SU-DHL-6 (cell line): Measurements from ENCODE around the gene DNMBP.

Experiments
- H2AFZ ChIP-seq: fragments of 200-600 bp; sonication (generic); 2 replicates; pipeline ENCODE4 v1.6.1; 2014; ENCODE audit warnings: low read depth, mild to moderate bottlenecking, moderate library complexity, mixed read lengths, antibody characterized with exemption, low read length; ENCODE audit not compliant: severe bottlenecking
- H3F3A ChIP-seq: fragments of 200-600 bp; shearing (Covaris generic); 2 replicates; pipeline ENCODE4 v1.6.0; 2016; ENCODE audit warnings: antibody characterized with exemption, mild to moderate bottlenecking; ENCODE audit not compliant: insufficient read depth
- H3K27ac ChIP-seq: fragments of 200-600 bp; sonication (generic); 2 replicates; pipeline ENCODE4 v1.5.1; 2016; ENCODE audit warnings: low read depth, mild to moderate bottlenecking, low read length, moderate library complexity, mixed read lengths
- H3K27me3 ChIP-seq: fragments of 200-600 bp; sonication (generic), shearing (Covaris generic); 2 replicates; pipeline ENCODE4 v1.6.0; 2014; ENCODE audit warnings: mild to moderate bottlenecking, low read length
- H3K36me3 ChIP-seq: fragments of 200-600 bp; sonication (generic); 2 replicates; pipeline ENCODE4 v1.6.1; 2014; ENCODE audit warnings: mild to moderate bottlenecking, low read length, mixed read lengths
- H3K4me2 ChIP-seq: fragments of 300-600, 200-600 bp; shearing (Covaris generic), sonication (generic); 2 replicates; pipeline ENCODE4 v1.6.0; 2014; ENCODE audit warnings: low read length, low read depth, mild to moderate bottlenecking; ENCODE audit not compliant: poor library complexity, severe bottlenecking
- H3K4me3 ChIP-seq: fragments of 200-600 bp; sonication (generic); 2 replicates; pipeline ENCODE4 v1.5.1; 2014; ENCODE audit warnings: antibody characterized with exemption, low read length, mild to moderate bottlenecking, mixed read lengths; ENCODE audit not compliant: insufficient read depth, poor library complexity, severe bottlenecking
- H3K79me2 ChIP-seq: fragments of 200-600 bp; sonication (generic); 2 replicates; pipeline ENCODE4 v1.6.1; 2014; ENCODE audit warnings: mild to moderate bottlenecking, low read length, moderate library complexity; ENCODE audit not compliant: insufficient read depth
- H3K9ac ChIP-seq: fragments of 200-600 bp; sonication (generic); 2 replicates; pipeline ENCODE4 v1.7.0; 2014; ENCODE audit warnings: mild to moderate bottlenecking, low read length
- H3K9me2 ChIP-seq: fragments of 200-600 bp; sonication (generic); replicated peaks from 2 replicates; pipeline ENCODE4 v1.6.1; 2014; ENCODE audit warnings: low read length; ENCODE audit not compliant: insufficient read depth
- H3K9me3 ChIP-seq: fragments of 200-600 bp; sonication (generic); 2 replicates; pipeline ENCODE4 v1.6.1; 2014; ENCODE audit warnings: low read length, mixed read lengths; ENCODE audit not compliant: insufficient read depth
- H4K20me1 ChIP-seq: fragments of 200-600 bp; sonication (generic); 2 replicates; pipeline ENCODE4 v1.6.1; 2014; ENCODE audit warnings: low read depth, mild to moderate bottlenecking, antibody characterized with exemption, low read length, moderate library complexity, mixed read lengths
- EZH2phosphoT487 ChIP-seq: fragments of 200-600 bp; sonication (generic), shearing (Covaris generic); conservative IDR thresholded peaks from 2 replicates; pipeline ENCODE4 v1.6.1; 2018; ENCODE audit warnings: mild to moderate bottlenecking, antibody characterized with exemption, low read length, moderate library complexity, mixed read lengths
- TF ChIP-seq, protein P1 (sequence below): fragments of 200-600 bp; sonication (generic); IDR thresholded peaks from one replicate; pipeline ENCODE4 v1.5.1; 2017; ENCODE audit warnings: antibody characterized with exemption, mild to moderate bottlenecking, low read length, moderate library complexity; ENCODE audit not compliant: insufficient read depth, poor library complexity, severe bottlenecking

DNMBP gene

GRCh38 chr10:100025576-100025975 lies 15.8 kb upstream of the DNMBP start:
- H3K4me3 ChIP-seq = no peak overlapping the region
- H4K20me1 ChIP-seq = no peaks in the 10 kb centered on the region
- TF ChIP-seq, protein P1, sequence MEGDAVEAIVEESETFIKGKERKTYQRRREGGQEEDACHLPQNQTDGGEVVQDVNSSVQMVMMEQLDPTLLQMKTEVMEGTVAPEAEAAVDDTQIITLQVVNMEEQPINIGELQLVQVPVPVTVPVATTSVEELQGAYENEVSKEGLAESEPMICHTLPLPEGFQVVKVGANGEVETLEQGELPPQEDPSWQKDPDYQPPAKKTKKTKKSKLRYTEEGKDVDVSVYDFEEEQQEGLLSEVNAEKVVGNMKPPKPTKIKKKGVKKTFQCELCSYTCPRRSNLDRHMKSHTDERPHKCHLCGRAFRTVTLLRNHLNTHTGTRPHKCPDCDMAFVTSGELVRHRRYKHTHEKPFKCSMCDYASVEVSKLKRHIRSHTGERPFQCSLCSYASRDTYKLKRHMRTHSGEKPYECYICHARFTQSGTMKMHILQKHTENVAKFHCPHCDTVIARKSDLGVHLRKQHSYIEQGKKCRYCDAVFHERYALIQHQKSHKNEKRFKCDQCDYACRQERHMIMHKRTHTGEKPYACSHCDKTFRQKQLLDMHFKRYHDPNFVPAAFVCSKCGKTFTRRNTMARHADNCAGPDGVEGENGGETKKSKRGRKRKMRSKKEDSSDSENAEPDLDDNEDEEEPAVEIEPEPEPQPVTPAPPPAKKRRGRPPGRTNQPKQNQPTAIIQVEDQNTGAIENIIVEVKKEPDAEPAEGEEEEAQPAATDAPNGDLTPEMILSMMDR = no peak
- TF ChIP-seq EZH2phosphoT487 = no peak
- H3K36me3 ChIP-seq = no peaks in the 10 kb centered on the region
- no peaks in the 10 kb centered on the region for H3F3A ChIP-seq
- H2AFZ ChIP-seq = no peak overlapping the region
- H3K4me2 ChIP-seq = no peak overlapping the region
- H3K9me3 ChIP-seq = peaks cover 12% of the 10 kb centered on the region; the same call in 1 of the 2 replicates
- H3K27ac ChIP-seq = no peak overlapping the region
- no peaks in the 10 kb centered on the region for H3K79me2 ChIP-seq
- H3K9ac ChIP-seq = no peak overlapping the region
- no peaks in the 10 kb centered on the region for H3K9me2 ChIP-seq
- H3K27me3 ChIP-seq = no peaks in the 10 kb centered on the region

DNA sequence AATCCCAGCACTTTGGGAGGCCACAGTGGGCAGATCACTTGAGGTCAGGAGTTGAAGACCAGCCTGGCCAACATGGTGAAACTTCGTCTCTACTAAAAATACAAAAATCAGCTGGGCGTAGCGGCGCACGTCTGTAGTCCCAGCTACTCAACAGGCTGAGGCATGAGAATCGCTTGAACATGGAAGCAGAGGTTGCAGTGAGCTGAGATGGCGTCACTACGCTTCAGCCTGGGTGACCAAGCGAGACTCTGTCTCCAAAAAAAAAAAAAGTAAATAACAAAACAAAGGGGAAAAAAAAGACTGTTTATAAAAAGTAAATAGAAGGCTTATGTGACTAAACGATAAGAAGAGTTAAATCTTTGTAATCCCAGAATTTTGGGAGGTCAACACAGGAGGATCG lies 15.0 kb upstream of the DNMBP start:
- H3K4me2 ChIP-seq = no peak overlapping the region
- no peak overlapping the region for H3K27ac ChIP-seq
- no peaks in the 10 kb centered on the region for H4K20me1 ChIP-seq
- H3K79me2 ChIP-seq = no peaks in the 10 kb centered on the region
- no peaks in the 10 kb centered on the region for H3K36me3 ChIP-seq
- no peak overlapping the region for H2AFZ ChIP-seq
- H3K9ac ChIP-seq = no peak overlapping the region
- H3F3A ChIP-seq = no peaks in the 10 kb centered on the region
- no peaks in the 10 kb centered on the region for H3K27me3 ChIP-seq
- TF ChIP-seq EZH2phosphoT487 = no peak
- TF ChIP-seq, protein P1 = no peak
- no peak overlapping the region for H3K4me3 ChIP-seq
- peaks cover 12% of the 10 kb centered on the region; the same call in 1 of the 2 replicates for H3K9me3 ChIP-seq
- no peaks in the 10 kb centered on the region for H3K9me2 ChIP-seq

- TF ChIP-seq, protein P1 = no peak
- no peak for TF ChIP-seq EZH2phosphoT487
- no peaks in the 10 kb centered on the region for H4K20me1 ChIP-seq
- H3K27me3 ChIP-seq = no peaks in the 10 kb centered on the region
- no peaks in the 10 kb centered on the region for H3F3A ChIP-seq
- no peaks in the 10 kb centered on the region for H3K79me2 ChIP-seq
- no peak overlapping the region for H3K27ac ChIP-seq
- H3K4me3 ChIP-seq = no peak overlapping the region
- H3K9me3 ChIP-seq = no peaks in the 10 kb centered on the region
- H3K4me2 ChIP-seq = no peak overlapping the region
- no peak overlapping the region for H2AFZ ChIP-seq
- H3K36me3 ChIP-seq = no peaks in the 10 kb centered on the region
- H3K9ac ChIP-seq = no peak overlapping the region
- no peaks in the 10 kb centered on the region for H3K9me2 ChIP-seq
Observed at GRCh38 chr10:100022403-100022802, 12.7 kb upstream of the DNMBP start.

- no peaks in the 10 kb centered on the region for H4K20me1 ChIP-seq
- H3K27ac ChIP-seq = peak overlapping the region; percentile 33
- no peak overlapping the region for H2AFZ ChIP-seq
- no peaks in the 10 kb centered on the region for H3K36me3 ChIP-seq
- no peak overlapping the region for H3K9ac ChIP-seq
- H3K9me2 ChIP-seq = no peaks in the 10 kb centered on the region
- peak overlapping the region; percentile 37 for H3K4me2 ChIP-seq
- no peaks in the 10 kb centered on the region for H3K9me3 ChIP-seq
- no peaks in the 10 kb centered on the region for H3K27me3 ChIP-seq
- H3F3A ChIP-seq = no peaks in the 10 kb centered on the region
- TF ChIP-seq, protein P1 = no peak
- no peak for TF ChIP-seq EZH2phosphoT487
- H3K4me3 ChIP-seq = peak overlapping the region; percentile 9
- no peaks in the 10 kb centered on the region for H3K79me2 ChIP-seq
Observed at GRCh38 chr10:100021322-100021721, 11.6 kb upstream of the DNMBP start.
